ENCODE data around the gene PRSS27. TPM values are rescaled to one million over a fixed set of nuclear protein-coding genes. Genes with fewer than 3 reads are reported as not detected.

Gene PRSS27
- total RNA-seq, 4 donors from 2014 or later: 1.2 TPM; not detected in 2

DNA sequence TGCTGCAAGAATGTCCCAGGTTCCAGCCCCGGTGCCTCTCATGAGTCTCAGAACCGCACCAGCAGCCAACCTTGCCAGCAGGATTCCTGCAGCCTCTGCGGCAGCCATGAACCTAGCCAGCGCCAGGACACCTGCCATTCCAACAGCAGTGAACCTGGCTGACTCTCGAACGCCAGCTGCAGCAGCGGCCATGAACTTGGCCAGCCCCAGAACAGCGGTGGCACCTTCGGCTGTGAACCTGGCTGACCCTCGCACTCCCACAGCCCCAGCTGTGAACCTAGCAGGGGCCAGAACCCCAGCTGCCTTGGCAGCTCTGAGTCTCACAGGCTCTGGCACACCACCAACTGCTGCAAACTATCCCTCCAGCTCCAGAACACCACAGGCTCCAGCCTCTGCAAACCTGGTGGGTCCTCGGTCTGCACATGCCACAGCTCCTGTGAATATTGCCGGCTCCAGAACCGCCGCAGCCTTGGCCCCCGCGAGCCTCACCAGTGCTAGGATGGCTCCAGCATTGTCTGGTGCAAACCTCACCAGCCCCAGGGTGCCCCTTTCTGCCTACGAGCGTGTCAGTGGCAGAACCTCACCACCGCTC, 47.2 kb upstream of the PRSS27 start:
- Histone ChIP-seq H3K4me3 (no peak overlapping the region), H3K4me1 (peaks cover 0 to 14% (median 2%) of the 10 kb centered on the region in 4 donors), H3K9me3 (no peaks in the 10 kb centered on the region), H3K27me3 (no peaks in the 10 kb centered on the region), H3K27ac (no peak overlapping the region), H3K36me3 (peaks cover 0 to 100% (median 0%) of the 10 kb centered on the region in 3 donors)
- TF ChIP-seq CTCF (IDR thresholded peaks at IDR 0.05) (no peak), POLR2A (IDR thresholded peaks at IDR 0.05) (no peak)
- peak in 1 of 3 donors; percentile 45 for DNase-seq

DNA sequence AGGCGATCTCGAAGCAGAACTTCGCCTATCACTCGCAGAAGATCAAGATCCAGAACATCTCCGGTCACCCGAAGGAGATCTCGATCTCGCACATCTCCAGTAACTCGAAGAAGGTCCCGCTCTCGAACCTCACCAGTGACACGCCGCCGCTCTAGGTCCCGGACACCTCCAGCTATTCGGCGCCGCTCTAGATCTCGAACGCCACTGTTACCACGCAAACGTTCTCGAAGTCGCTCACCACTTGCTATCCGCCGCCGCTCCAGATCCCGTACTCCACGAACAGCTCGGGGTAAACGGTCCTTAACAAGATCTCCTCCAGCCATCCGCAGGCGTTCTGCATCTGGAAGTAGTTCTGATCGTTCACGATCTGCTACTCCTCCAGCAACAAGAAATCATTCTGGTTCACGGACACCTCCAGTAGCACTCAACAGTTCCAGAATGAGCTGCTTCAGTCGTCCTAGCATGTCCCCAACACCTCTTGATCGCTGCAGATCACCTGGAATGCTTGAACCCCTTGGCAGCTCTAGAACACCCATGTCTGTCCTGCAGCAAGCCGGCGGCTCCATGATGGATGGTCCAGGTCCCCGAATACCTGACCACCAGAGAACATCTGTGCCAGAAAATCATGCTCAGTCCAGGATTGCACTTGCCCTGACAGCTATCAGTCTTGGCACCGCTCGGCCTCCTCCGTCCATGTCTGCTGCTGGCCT, 46.6 kb upstream of the PRSS27 start:
- peak in 1 of 3 donors; percentile 45 for DNase-seq
- Histone ChIP-seq H3K27me3 (no peaks in the 10 kb centered on the region), H3K4me3 (no peak overlapping the region), H3K4me1 (peaks cover 0 to 14% (median 2%) of the 10 kb centered on the region in 4 donors), H3K27ac (no peak overlapping the region), H3K9me3 (no peaks in the 10 kb centered on the region), H3K36me3 (peaks cover 0 to 100% (median 0%) of the 10 kb centered on the region in 3 donors)
- TF ChIP-seq CTCF (IDR thresholded peaks at IDR 0.05): no peak
- TF ChIP-seq POLR2A (IDR thresholded peaks at IDR 0.05): no peak

DNA sequence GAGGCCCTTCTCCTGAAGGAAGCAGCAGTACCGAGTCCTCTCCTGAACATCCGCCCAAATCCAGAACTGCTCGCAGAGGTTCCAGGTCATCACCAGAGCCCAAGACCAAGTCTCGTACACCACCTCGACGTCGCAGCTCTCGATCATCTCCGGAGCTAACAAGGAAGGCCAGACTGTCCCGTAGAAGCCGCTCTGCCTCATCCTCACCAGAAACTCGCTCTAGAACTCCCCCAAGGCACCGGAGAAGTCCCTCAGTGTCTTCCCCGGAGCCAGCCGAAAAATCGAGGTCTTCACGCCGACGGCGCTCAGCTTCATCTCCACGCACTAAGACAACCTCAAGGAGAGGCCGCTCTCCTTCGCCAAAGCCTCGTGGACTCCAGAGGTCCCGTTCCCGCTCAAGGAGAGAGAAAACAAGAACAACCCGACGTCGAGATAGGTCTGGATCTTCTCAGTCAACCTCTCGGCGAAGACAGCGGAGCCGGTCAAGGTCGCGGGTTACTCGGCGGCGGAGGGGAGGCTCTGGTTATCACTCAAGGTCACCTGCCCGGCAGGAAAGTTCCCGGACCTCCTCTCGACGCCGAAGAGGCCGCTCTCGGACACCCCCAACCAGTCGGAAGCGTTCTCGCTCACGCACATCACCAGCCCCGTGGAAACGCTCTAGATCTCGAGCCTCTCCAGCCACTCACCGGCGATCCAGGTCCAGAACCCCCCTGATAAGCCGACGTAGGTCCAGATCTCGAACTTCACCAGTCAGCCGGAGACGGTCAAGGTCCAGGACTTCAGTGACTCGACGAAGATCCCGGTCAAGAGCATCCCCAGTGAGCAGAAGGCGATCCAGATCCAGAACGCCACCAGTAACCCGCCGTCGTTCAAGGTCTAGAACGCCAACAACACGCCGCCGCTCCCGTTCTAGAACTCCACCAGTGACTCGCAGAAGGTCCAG, 45.7 kb upstream of the PRSS27 start:
- H3K27me3 ChIP-seq: no peaks in the 10 kb centered on the region
- peaks cover 0 to 17% (median 2%) of the 10 kb centered on the region in 4 donors for H3K4me1 ChIP-seq
- peaks cover 0 to 100% (median 0%) of the 10 kb centered on the region in 3 donors for H3K36me3 ChIP-seq
- peak in 1 of 3 donors; percentile 47 for DNase-seq
- H3K9me3 ChIP-seq: no peaks in the 10 kb centered on the region
- no peak overlapping the region for H3K27ac ChIP-seq
- no peak overlapping the region for H3K4me3 ChIP-seq
- no peak for TF ChIP-seq CTCF (IDR thresholded peaks at IDR 0.05)
- TF ChIP-seq POLR2A (IDR thresholded peaks at IDR 0.05): no peak

- no peaks in the 10 kb centered on the region for H3K27me3 ChIP-seq
- H3K4me3 ChIP-seq: no peak overlapping the region
- peaks cover 0 to 100% (median 0%) of the 10 kb centered on the region in 3 donors for H3K36me3 ChIP-seq
- TF ChIP-seq POLR2A (IDR thresholded peaks at IDR 0.05): no peak
- no peak for TF ChIP-seq CTCF (IDR thresholded peaks at IDR 0.05)
- peaks cover 0 to 20% (median 2%) of the 10 kb centered on the region in 4 donors for H3K4me1 ChIP-seq
- no peaks in the 10 kb centered on the region for H3K9me3 ChIP-seq
- DNase-seq: no peak
- no peak overlapping the region for H3K27ac ChIP-seq
These were observed 44.7 kb upstream of the PRSS27 start for GRCh38 chr16:2764718-2765117.

DNA sequence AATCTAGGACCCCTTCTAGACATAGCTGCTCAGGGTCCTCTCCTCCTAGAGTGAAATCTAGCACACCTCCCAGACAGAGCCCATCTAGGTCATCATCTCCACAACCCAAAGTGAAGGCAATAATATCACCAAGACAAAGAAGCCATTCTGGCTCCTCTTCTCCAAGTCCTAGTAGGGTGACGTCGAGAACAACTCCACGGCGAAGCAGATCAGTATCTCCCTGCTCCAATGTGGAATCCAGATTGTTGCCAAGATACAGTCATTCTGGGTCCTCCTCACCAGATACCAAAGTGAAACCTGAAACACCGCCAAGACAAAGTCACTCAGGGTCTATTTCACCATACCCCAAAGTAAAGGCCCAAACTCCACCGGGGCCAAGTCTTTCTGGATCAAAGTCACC, 43.1 kb upstream of the PRSS27 start:
- Histone ChIP-seq H3K9me3 (no peaks in the 10 kb centered on the region), H3K27ac (no peak overlapping the region), H3K4me3 (no peak overlapping the region), H3K27me3 (no peaks in the 10 kb centered on the region), H3K4me1 (peaks cover 0 to 11% (median 0%) of the 10 kb centered on the region in 4 donors), H3K36me3 (peaks cover 0 to 100% (median 2%) of the 10 kb centered on the region in 3 donors)
- DNase-seq: peak in 1 of 3 donors; percentile 8
- TF ChIP-seq POLR2A (IDR thresholded peaks at IDR 0.05) (no peak), CTCF (IDR thresholded peaks at IDR 0.05) (no peak)

All from Peyer's patch (tissue), 4 donors.